PC-3 (cell line): ENCODE data around the gene CLDN11. TPM values are rescaled to one million over a fixed set of nuclear protein-coding genes. Genes with fewer than 3 reads are reported as not detected.

Source experiments
- ATAC-seq: fragments of 200-7000 bp; cut with Tn5 transposase; 2 replicates; pipeline ENCODE4 v1.9.1; 2020; ENCODE audit warnings: mild to moderate bottlenecking, moderate library complexity
- BruUV-seq: library from RNA; stranded (reverse); fragments of 400-500 nt; replicated peaks from 2 replicates; lab custom pipeline; 2021; lab: Mats Ljungman, UMichigan
- CTCF ChIA-PET: fragments of 300-600 bp; sonication (Branson Sonifier 250); formaldehyde crosslinking; loops from one replicate; lab custom pipeline; 2022; ENCODE audit warnings: antibody characterized with exemption; lab: Charles Lee
- POLR2A ChIA-PET: fragments of 300-600 bp; sonication (Branson Sonifier 250); formaldehyde crosslinking; loops from one replicate; lab custom pipeline; 2022; ENCODE audit warnings: antibody characterized with exemption; ENCODE audit not compliant: unreplicated experiment; lab: Charles Lee
- DNase-seq: peaks from one replicate; pipeline ENCODE4 v3.0.0-alpha.2; 2015
- H2AFZ ChIP-seq: fragments of 300-600 bp; sonication (generic); 2 replicates; pipeline ENCODE4 v1.6.0; 2016; ENCODE audit warnings: antibody characterized with exemption, low read length
- H3F3A ChIP-seq: fragments of 300-600 bp; sonication (generic); one replicate; pipeline ENCODE4 v1.6.0; 2017; ENCODE audit warnings: antibody characterized with exemption, low read length, control low read depth, mild to moderate bottlenecking; ENCODE audit not compliant: unreplicated experiment
- H3K27ac ChIP-seq: fragments of 300-600 bp; sonication (generic); 2 replicates; pipeline ENCODE4 v1.5.1; 2016; ENCODE audit warnings: mild to moderate bottlenecking, low read length
- H3K27me3 ChIP-seq: fragments of 300-600 bp; sonication (generic); 2 replicates; pipeline ENCODE4 v1.6.1; 2016; ENCODE audit warnings: low read length, mixed read lengths
- H3K36me3 ChIP-seq: fragments of 300-600 bp; sonication (generic); 2 replicates; pipeline ENCODE4 v1.6.1; 2016; ENCODE audit warnings: low read depth, mixed run types, low read length, mixed read lengths
- H3K4me1 ChIP-seq: fragments of 300-600 bp; sonication (generic); 2 replicates; pipeline ENCODE4 v1.5.1; 2016; ENCODE audit warnings: low read length; ENCODE audit not compliant: insufficient read depth
- H3K4me2 ChIP-seq: fragments of 300-600 bp; sonication (generic); 2 replicates; pipeline ENCODE4 v1.6.0; 2016; ENCODE audit warnings: low read length
- H3K4me3 ChIP-seq: fragments of 300-600 bp; sonication (generic); 2 replicates; pipeline ENCODE4 v1.5.1; 2016; ENCODE audit warnings: mild to moderate bottlenecking, low read length, mixed read lengths
- H3K79me2 ChIP-seq: fragments of 300-600 bp; sonication (generic); 2 replicates; pipeline ENCODE4 v1.6.1; 2017; ENCODE audit warnings: low read length, mixed read lengths
- H3K9ac ChIP-seq: fragments of 300-600 bp; sonication (generic); 2 replicates; pipeline ENCODE4 v1.6.0; 2016; ENCODE audit warnings: mild to moderate bottlenecking, low read length
- H3K9me2 ChIP-seq: fragments of 300-600 bp; sonication (generic); replicated peaks from 2 replicates; pipeline ENCODE4 v1.6.1; 2016; ENCODE audit warnings: mixed run types, low read length, mixed read lengths
- H3K9me3 ChIP-seq: fragments of 300-600 bp; sonication (generic); 2 replicates; pipeline ENCODE4 v1.6.1; 2016; ENCODE audit warnings: low read length, mixed read lengths
- H4K20me1 ChIP-seq: fragments of 300-600 bp; sonication (generic); 2 replicates; pipeline ENCODE4 v1.6.1; 2016; ENCODE audit warnings: low read length, mixed read lengths
- CTCF ChIP-seq: fragments of 300-600 bp; sonication (generic); conservative IDR thresholded peaks from 2 replicates; pipeline ENCODE4 v1.5.1; 2017; ENCODE audit warnings: antibody characterized with exemption, low read depth, mild to moderate bottlenecking, low read length
- EZH2 ChIP-seq: fragments of 300-600 bp; sonication (generic); IDR thresholded peaks from one replicate; pipeline ENCODE4 v1.6.1; 2017; ENCODE audit warnings: antibody characterized with exemption, mild to moderate bottlenecking, low read length; ENCODE audit not compliant: unreplicated experiment
- EZH2phosphoT487 ChIP-seq: fragments of 300-600 bp; sonication (generic); IDR thresholded peaks from 2 replicates; pipeline ENCODE4 v1.6.1; 2018; ENCODE audit warnings: mild to moderate bottlenecking, antibody characterized with exemption, low read length, borderline replicate concordance
- intact Hi-C: fragments of 100-400 bp; cut with micrococcal nuclease; formaldehyde crosslinking; loops from 2 replicates; pipeline ENCODE4 v1.9.0; 2023
- total RNA-seq: library from RNA; depleted of rRNA; stranded (reverse); fragments of >200 nt; gene quantifications from 2 replicates; pipeline ENCODE4 v1.2.3, GENCODE V29; 2014

Gene CLDN11
- total RNA-seq, 1 experiment from 2014 or later: 32.0 TPM

GRCh38 chr3:170428095-170428494 is 9.4 kb downstream of the CLDN11 start:
- Histone ChIP-seq H3K9me2 (no peaks in the 10 kb centered on the region), H3K27ac (no peak overlapping the region), H2AFZ (no peak overlapping the region), H3K9ac (no peak overlapping the region), H3K36me3 (no peaks in the 10 kb centered on the region), H3K4me1 (no peaks in the 10 kb centered on the region), H4K20me1 (no peaks in the 10 kb centered on the region), H3K27me3 (no peaks in the 10 kb centered on the region), H3K9me3 (no peaks in the 10 kb centered on the region), H3F3A (no peaks in the 10 kb centered on the region), H3K79me2 (no peaks in the 10 kb centered on the region), H3K4me2 (no peak overlapping the region), H3K4me3 (no peak overlapping the region)
- no peak for ATAC-seq
- POLR2A ChIA-PET: no interaction called here
- intact Hi-C loops: no loop called here
- CTCF ChIA-PET: no interaction called here
- TF ChIP-seq EZH2phosphoT487: no peak
- no peak for TF ChIP-seq CTCF
- TF ChIP-seq EZH2: no peak
- BruUV-seq: no TSS peak
- no peak for DNase-seq

GRCh38 chr3:170429050-170429449 is 10.4 kb downstream of the CLDN11 start:
- intact Hi-C loops: no loop called here
- DNase-seq (no peak), ATAC-seq (no peak)
- POLR2A ChIA-PET: no interaction called here
- H3K27ac ChIP-seq: no peak overlapping the region
- no peak overlapping the region for H2AFZ ChIP-seq
- no peaks in the 10 kb centered on the region for H3F3A ChIP-seq
- no peak overlapping the region for H3K9ac ChIP-seq
- no peaks in the 10 kb centered on the region for H4K20me1 ChIP-seq
- H3K9me2 ChIP-seq: no peaks in the 10 kb centered on the region
- H3K4me2 ChIP-seq: no peak overlapping the region
- CTCF ChIA-PET: interaction anchor here (0.6 kb wide), 2 partner anchors 408 to 409 kb away, joined by 3 to 5 read pairs; no protein-coding TSS in a partner anchor
- H3K9me3 ChIP-seq: no peaks in the 10 kb centered on the region
- H3K27me3 ChIP-seq: no peaks in the 10 kb centered on the region
- TF ChIP-seq CTCF (no peak), EZH2 (no peak), EZH2phosphoT487 (no peak)
- BruUV-seq: no TSS peak
- 0 out of 2 replicates have a peak, but pooled peaks cover under 1% of the 10 kb centered on the region for H3K36me3 ChIP-seq
- no peak overlapping the region for H3K4me3 ChIP-seq
- H3K4me1 ChIP-seq: no peaks in the 10 kb centered on the region
- H3K79me2 ChIP-seq: no peaks in the 10 kb centered on the region

- intact Hi-C loops: no loop called here
- ATAC-seq (no peak), DNase-seq (no peak)
- Histone ChIP-seq H3F3A (no peaks in the 10 kb centered on the region), H2AFZ (no peak overlapping the region), H3K4me2 (no peak overlapping the region), H4K20me1 (no peaks in the 10 kb centered on the region), H3K9me2 (no peaks in the 10 kb centered on the region), H3K79me2 (no peaks in the 10 kb centered on the region), H3K9ac (no peak overlapping the region), H3K9me3 (no peaks in the 10 kb centered on the region), H3K4me3 (no peak overlapping the region), H3K27me3 (no peaks in the 10 kb centered on the region), H3K27ac (no peak overlapping the region), H3K4me1 (no peaks in the 10 kb centered on the region), H3K36me3 (0 out of 2 replicates have a peak, but pooled peaks cover 10% of the 10 kb centered on the region)
- TF ChIP-seq CTCF (no peak; the same call in 1 of the 2 replicates), EZH2 (no peak), EZH2phosphoT487 (no peak)
- no TSS peak for BruUV-seq
- CTCF ChIA-PET: no interaction called here
- POLR2A ChIA-PET: no interaction called here
These were observed 12.4 kb downstream of the CLDN11 start for GRCh38 chr3:170431054-170431453.
